ENCODE results near the gene ZNF146.

GRCh38 chr19:36212895-36213294 is 2.0 kb upstream of the ZNF146 start:
- TF ChIP-seq, protein P1, sequence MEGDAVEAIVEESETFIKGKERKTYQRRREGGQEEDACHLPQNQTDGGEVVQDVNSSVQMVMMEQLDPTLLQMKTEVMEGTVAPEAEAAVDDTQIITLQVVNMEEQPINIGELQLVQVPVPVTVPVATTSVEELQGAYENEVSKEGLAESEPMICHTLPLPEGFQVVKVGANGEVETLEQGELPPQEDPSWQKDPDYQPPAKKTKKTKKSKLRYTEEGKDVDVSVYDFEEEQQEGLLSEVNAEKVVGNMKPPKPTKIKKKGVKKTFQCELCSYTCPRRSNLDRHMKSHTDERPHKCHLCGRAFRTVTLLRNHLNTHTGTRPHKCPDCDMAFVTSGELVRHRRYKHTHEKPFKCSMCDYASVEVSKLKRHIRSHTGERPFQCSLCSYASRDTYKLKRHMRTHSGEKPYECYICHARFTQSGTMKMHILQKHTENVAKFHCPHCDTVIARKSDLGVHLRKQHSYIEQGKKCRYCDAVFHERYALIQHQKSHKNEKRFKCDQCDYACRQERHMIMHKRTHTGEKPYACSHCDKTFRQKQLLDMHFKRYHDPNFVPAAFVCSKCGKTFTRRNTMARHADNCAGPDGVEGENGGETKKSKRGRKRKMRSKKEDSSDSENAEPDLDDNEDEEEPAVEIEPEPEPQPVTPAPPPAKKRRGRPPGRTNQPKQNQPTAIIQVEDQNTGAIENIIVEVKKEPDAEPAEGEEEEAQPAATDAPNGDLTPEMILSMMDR (IDR thresholded peaks at IDR 0.05), result no peak
- no peak for TF ChIP-seq POLR2A (IDR thresholded peaks at IDR 0.05)

Measured in right lobe of liver (tissue), 4 donors.